Endothelial cell of umbilical vein (primary cell): ENCODE results near the gene GLDC. TPM values are rescaled to one million over a fixed set of nuclear protein-coding genes. Genes with fewer than 3 reads are reported as not detected.

Experiments used
- BruUV-seq: library from RNA; stranded (reverse); fragments of 400-500 nt; replicated peaks from 2 replicates; lab custom pipeline; 2021; lab: Mats Ljungman, UMichigan
- CTCF ChIA-PET: fragments of 300-600, 350-600 bp; sonication (Branson Sonifier 250); formaldehyde crosslinking; loops from one replicate; lab custom pipeline; 2021; ENCODE audit warnings: antibody characterized with exemption, inconsistent platforms; lab: Charles Lee
- POLR2A ChIA-PET: fragments of 300-600, 350-600 bp; sonication (Branson Sonifier 250); formaldehyde crosslinking; loops from one replicate; lab custom pipeline; 2021; ENCODE audit warnings: antibody characterized with exemption, inconsistent platforms; lab: Charles Lee
- DNase-seq: peaks from one replicate; pipeline ENCODE4 v3.0.0-alpha.2; 2011; ENCODE audit warnings: low read depth, low spot score
- FAIRE-seq: peaks from 2 replicates; lab custom pipeline; 2011; peaks lifted over from hg19 to GRCh38; lab: Jason Lieb, UNC
- H2AFZ ChIP-seq: 2 replicates; pipeline ENCODE4 v1.6.0; 2012; ENCODE audit warnings: low read depth, low read length, control low read depth, inconsistent platforms
- H3K27ac ChIP-seq: 2 replicates; pipeline ENCODE4 v1.5.1; 2011; ENCODE audit warnings: low read depth, mild to moderate bottlenecking, control low read depth, low read length, moderate library complexity; ENCODE audit not compliant: insufficient read depth
- H3K27me3 ChIP-seq, 2 experiments: 2 replicates each; pipeline versions ENCODE4 v1.6.0 to v1.6.1; 2011; ENCODE audit warnings: low read length in 2 of 2, mixed read lengths in 1 of 2; ENCODE audit not compliant: control insufficient read depth in 2 of 2, insufficient read depth in 2 of 2
- H3K36me3 ChIP-seq, 2 experiments: 2 replicates in 1 of 2; 3 replicates in 1 of 2; pipeline ENCODE4 v1.5.1; 2011; ENCODE audit warnings: low read length in 2 of 2, mild to moderate bottlenecking in 1 of 2, moderate library complexity in 1 of 2; ENCODE audit not compliant: control insufficient read depth in 2 of 2, insufficient read depth in 2 of 2; ENCODE audit errors: extremely low read depth in 1 of 2
- H3K4me1 ChIP-seq: 3 replicates; pipeline ENCODE4 v1.5.1; 2011; ENCODE audit warnings: mild to moderate bottlenecking, low read length; ENCODE audit not compliant: control insufficient read depth, insufficient read depth; ENCODE audit errors: extremely low read depth
- H3K4me2 ChIP-seq: 2 replicates; pipeline ENCODE4 v1.6.1; 2011; ENCODE audit warnings: low read length, control low read depth, mixed read lengths; ENCODE audit not compliant: insufficient read depth
- H3K4me3 ChIP-seq, 3 experiments: fragments of 200-600 bp in 1 of 3; sonication (generic), shearing (Covaris generic) in 1 of 3; replicated peaks in 1 of 3; 2 replicates each; pipeline ENCODE4 v1.5.1; 2011 to 2016; ENCODE audit warnings: control low read depth in 3 of 3, low read length in 3 of 3, mild to moderate bottlenecking in 2 of 3, inconsistent platforms in 1 of 3, low read depth in 1 of 3, moderate library complexity in 1 of 3; ENCODE audit not compliant: insufficient read depth in 1 of 3
- H3K79me2 ChIP-seq: 2 replicates; pipeline ENCODE4 v1.6.0; 2012; ENCODE audit warnings: low read length, inconsistent platforms; ENCODE audit not compliant: control insufficient read depth, insufficient read depth
- H3K9ac ChIP-seq: replicated peaks from 2 replicates; pipeline ENCODE3; 2011; ENCODE audit warnings: low read length, control low read depth; ENCODE audit not compliant: insufficient read depth; ENCODE audit errors: extremely low read depth
- H3K9me1 ChIP-seq: replicated peaks from 3 replicates; pipeline ENCODE4 v1.6.0; 2011; ENCODE audit warnings: mild to moderate bottlenecking, low read length; ENCODE audit not compliant: control insufficient read depth, insufficient read depth; ENCODE audit errors: extremely low read depth
- H3K9me3 ChIP-seq: replicated peaks from 2 replicates; pipeline ENCODE4 v1.5.1; 2012; ENCODE audit warnings: low read length, inconsistent platforms; ENCODE audit not compliant: control insufficient read depth, insufficient read depth
- H4K20me1 ChIP-seq: replicated peaks from 2 replicates; pipeline ENCODE3; 2011; ENCODE audit warnings: mild to moderate bottlenecking, low read length; ENCODE audit not compliant: control insufficient read depth, insufficient read depth; ENCODE audit errors: extremely low read depth
- EZH2 ChIP-seq: IDR thresholded peaks from 2 replicates; pipeline ENCODE4 v1.6.1; 2012; ENCODE audit warnings: borderline replicate concordance, low read depth, mild to moderate bottlenecking, moderate library complexity, low read length, inconsistent platforms; ENCODE audit not compliant: severe bottlenecking
- FOS ChIP-seq: IDR thresholded peaks from 2 replicates; pipeline ENCODE4 v1.6.1; 2011; ENCODE audit warnings: mild to moderate bottlenecking, low read length, moderate library complexity, borderline replicate concordance; ENCODE audit not compliant: insufficient read depth
- GATA2 ChIP-seq: IDR thresholded peaks from 2 replicates; pipeline ENCODE4 v1.7.0; 2011; ENCODE audit warnings: low read depth, mild to moderate bottlenecking, moderate library complexity, mixed read lengths, low read length; ENCODE audit not compliant: insufficient read length, insufficient read depth
- JUN ChIP-seq: IDR thresholded peaks from 2 replicates; pipeline ENCODE4 v1.6.1; 2011; ENCODE audit warnings: borderline replicate concordance, low read depth; ENCODE audit not compliant: insufficient read length, insufficient read depth
- MYC ChIP-seq: IDR thresholded peaks from one replicate; pipeline ENCODE4 v1.6.1; 2011; ENCODE audit warnings: mild to moderate bottlenecking, low read depth, low read length
- POLR2A ChIP-seq: IDR thresholded peaks from 2 replicates; pipeline ENCODE4 v1.6.1; 2012; ENCODE audit warnings: low read depth, mild to moderate bottlenecking, control low read depth, low read length
- POLR2AphosphoS5 ChIP-seq: IDR thresholded peaks from 2 replicates; pipeline ENCODE4 v1.6.1; 2012; ENCODE audit warnings: low read depth, mild to moderate bottlenecking, control low read depth, low read length, moderate library complexity; ENCODE audit not compliant: insufficient read depth
- dilution Hi-C: fragments of 300-500 bp; cut with MboI; formaldehyde crosslinking; loops from one replicate; pipeline ENCODE4 v1.15.0; 2019; ENCODE audit warnings: low sequenced_read_pairs; ENCODE audit not compliant: extremely low pct_ligation_motif_present
- intact Hi-C: fragments of 100-400 bp; cut with micrococcal nuclease; formaldehyde crosslinking; loops from one replicate; pipeline ENCODE4 v1.10.0; 2022
- polyA plus RNA-seq, 4 experiments: library from polyadenylated mRNA; depleted of rRNA in 3 of 4; stranded (reverse) in 3 of 4; unstranded in 1 of 4; fragments of >200 nt; gene quantifications; 2 replicates each; pipeline versions ENCODE4 v1.2.1 to v1.2.3, GENCODE V29; 2011 to 2012; ENCODE audit warnings: missing spikeins in 1 of 4
- total RNA-seq: library from RNA; stranded (reverse); gene quantifications from 2 replicates; pipeline ENCODE4 v1.2.3, GENCODE V29; 2021
- TF ChIP-seq, protein P1 (sequence below), 2 donors: IDR thresholded peaks; 1 replicate in 1 of 2; 2 replicates in 1 of 2; pipeline ENCODE4 v1.5.1; 2011; ENCODE audit warnings: low read length in 2 of 2, mild to moderate bottlenecking in 2 of 2, moderate library complexity in 2 of 2, control low read depth in 1 of 2, inconsistent platforms in 1 of 2, low read depth in 1 of 2; ENCODE audit not compliant: insufficient read depth in 1 of 2; ENCODE audit errors: extremely low read depth in 1 of 2
- TF ChIP-seq, protein P2 (sequence below): IDR thresholded peaks from 2 replicates; pipeline ENCODE4 v1.6.1; 2011; ENCODE audit not compliant: insufficient read depth, insufficient read length

Gene GLDC
- total and polyA plus RNA-seq, 2 donors (not counting 3 experiments of a cell fraction or from before 2014, with no cell fraction given) = 1.8 to 2.6 TPM

DNA sequence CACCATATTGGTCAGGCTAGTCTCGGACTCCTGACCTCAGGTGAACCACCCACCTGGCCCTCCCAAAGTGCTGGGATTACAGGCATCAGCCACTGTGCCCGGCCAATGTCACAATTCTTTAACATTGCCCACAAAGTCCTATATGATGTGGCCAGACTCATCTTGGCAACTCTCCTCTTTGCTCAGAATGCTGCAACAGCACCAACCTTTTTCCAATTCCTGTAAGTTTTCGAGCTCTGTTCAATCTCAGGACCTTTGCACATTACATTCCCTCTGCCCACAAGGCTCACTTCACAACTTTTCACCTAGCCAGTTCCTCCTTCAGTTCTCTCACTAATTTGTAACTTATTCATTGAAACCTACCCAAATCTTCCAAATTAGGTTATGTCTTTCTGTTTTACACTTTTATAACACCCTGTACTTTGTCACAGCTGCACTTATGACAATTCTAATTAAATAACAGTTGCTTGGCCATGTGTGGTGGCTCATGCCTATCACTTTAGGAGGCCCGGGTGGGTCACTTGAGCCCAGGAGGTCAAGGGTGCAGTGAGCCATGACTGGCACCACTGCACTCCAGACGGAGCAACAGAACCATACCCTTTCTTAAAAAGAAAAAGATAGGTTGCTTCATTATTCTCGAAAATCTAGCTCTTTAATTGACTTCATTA is 30.9 kb upstream of the GLDC start:
- DNase-seq (no peak), FAIRE-seq (no peak)
- H2AFZ ChIP-seq = no peak overlapping the region
- H4K20me1 ChIP-seq = no peaks in the 10 kb centered on the region
- H3K9ac ChIP-seq = no peak overlapping the region
- no peaks in the 10 kb centered on the region for H3K9me1 ChIP-seq
- H3K4me3 ChIP-seq = no peak overlapping the region
- dilution Hi-C loops (no loop called here), intact Hi-C loops (no loop called here)
- no peaks in the 10 kb centered on the region for H3K9me3 ChIP-seq
- TF ChIP-seq JUN = no peak
- TF ChIP-seq MYC = no peak
- TF ChIP-seq EZH2 = no peak
- no peak for TF ChIP-seq POLR2AphosphoS5
- TF ChIP-seq GATA2 = no peak
- no peak for TF ChIP-seq POLR2A
- TF ChIP-seq, protein P1, sequence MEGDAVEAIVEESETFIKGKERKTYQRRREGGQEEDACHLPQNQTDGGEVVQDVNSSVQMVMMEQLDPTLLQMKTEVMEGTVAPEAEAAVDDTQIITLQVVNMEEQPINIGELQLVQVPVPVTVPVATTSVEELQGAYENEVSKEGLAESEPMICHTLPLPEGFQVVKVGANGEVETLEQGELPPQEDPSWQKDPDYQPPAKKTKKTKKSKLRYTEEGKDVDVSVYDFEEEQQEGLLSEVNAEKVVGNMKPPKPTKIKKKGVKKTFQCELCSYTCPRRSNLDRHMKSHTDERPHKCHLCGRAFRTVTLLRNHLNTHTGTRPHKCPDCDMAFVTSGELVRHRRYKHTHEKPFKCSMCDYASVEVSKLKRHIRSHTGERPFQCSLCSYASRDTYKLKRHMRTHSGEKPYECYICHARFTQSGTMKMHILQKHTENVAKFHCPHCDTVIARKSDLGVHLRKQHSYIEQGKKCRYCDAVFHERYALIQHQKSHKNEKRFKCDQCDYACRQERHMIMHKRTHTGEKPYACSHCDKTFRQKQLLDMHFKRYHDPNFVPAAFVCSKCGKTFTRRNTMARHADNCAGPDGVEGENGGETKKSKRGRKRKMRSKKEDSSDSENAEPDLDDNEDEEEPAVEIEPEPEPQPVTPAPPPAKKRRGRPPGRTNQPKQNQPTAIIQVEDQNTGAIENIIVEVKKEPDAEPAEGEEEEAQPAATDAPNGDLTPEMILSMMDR (IDR thresholded peaks at IDR 0.05; ENCODE audit: extremely low read depth in 1 of 2, insufficient read depth in 1 of 2, low read depth in 1 of 2, low read length in 2 of 2) = no peak
- TF ChIP-seq, protein P2, sequence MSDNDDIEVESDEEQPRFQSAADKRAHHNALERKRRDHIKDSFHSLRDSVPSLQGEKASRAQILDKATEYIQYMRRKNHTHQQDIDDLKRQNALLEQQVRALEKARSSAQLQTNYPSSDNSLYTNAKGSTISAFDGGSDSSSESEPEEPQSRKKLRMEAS = no peak
- no peak for TF ChIP-seq FOS
- ChIA-PET POLR2A (no interaction called here), CTCF (interaction anchor here (1.3 to 1.9 kb wide), 2 partner anchors 90 to 91 kb away, joined by 4 to 8 read pairs; no protein-coding TSS in a partner anchor)
- H3K27me3 ChIP-seq = no peaks in the 10 kb centered on the region
- no peaks in the 10 kb centered on the region for H3K4me1 ChIP-seq
- no peak overlapping the region for H3K27ac ChIP-seq
- H3K36me3 ChIP-seq = no peaks in the 10 kb centered on the region
- no TSS peak for BruUV-seq
- H3K4me2 ChIP-seq = no peak overlapping the region
- no peaks in the 10 kb centered on the region for H3K79me2 ChIP-seq
